Hepatocyte (in vitro differentiated cells): ENCODE measurements around the gene NUP54. TPM values are rescaled to one million over a fixed set of nuclear protein-coding genes. Genes with fewer than 3 reads are reported as not detected.

Experiments used
- DNase-seq: peaks from one replicate; pipeline ENCODE4 v3.0.0-alpha.2; 2016; ENCODE audit warnings: low spot score
- H2AFZ ChIP-seq: fragments of 200-600 bp; sonication (generic); 2 replicates; pipeline ENCODE4 v1.6.0; 2016; ENCODE audit warnings: antibody characterized with exemption, mild to moderate bottlenecking
- H3K27ac ChIP-seq: fragments of 200-600 bp; sonication (generic); 2 replicates; pipeline ENCODE4 v1.5.1; 2016; ENCODE audit warnings: mild to moderate bottlenecking
- H3K27me3 ChIP-seq: fragments of 200-600 bp; sonication (generic); 2 replicates; pipeline ENCODE4 v1.6.1; 2016
- H3K36me3 ChIP-seq: fragments of 200-600 bp; sonication (generic); replicated peaks from 2 replicates; pipeline ENCODE4 v1.5.1; 2016; ENCODE audit warnings: low read depth; ENCODE audit not compliant: insufficient read depth
- H3K4me1 ChIP-seq: fragments of 200-600 bp; sonication (generic); 2 replicates; pipeline ENCODE4 v1.5.1; 2016; ENCODE audit warnings: mild to moderate bottlenecking, moderate library complexity; ENCODE audit not compliant: insufficient read depth
- H3K4me2 ChIP-seq: fragments of 200-600 bp; sonication (generic); 2 replicates; pipeline ENCODE4 v1.6.0; 2016
- H3K4me3 ChIP-seq: fragments of 200-600 bp; sonication (generic); 2 replicates; pipeline ENCODE4 v1.5.1; 2016; ENCODE audit warnings: mild to moderate bottlenecking
- H3K79me2 ChIP-seq: fragments of 200-600 bp; sonication (generic); 2 replicates; pipeline ENCODE4 v1.6.0; 2017; ENCODE audit warnings: mild to moderate bottlenecking
- H3K9me2 ChIP-seq: fragments of 200-600 bp; sonication (generic); replicated peaks from 2 replicates; pipeline ENCODE4 v1.6.0; 2017; ENCODE audit warnings: mild to moderate bottlenecking; ENCODE audit not compliant: insufficient read depth
- H3K9me3 ChIP-seq: fragments of 200-600 bp; sonication (generic); 2 replicates; pipeline ENCODE4 v1.5.1; 2016; ENCODE audit warnings: low read depth, mild to moderate bottlenecking
- H4K20me1 ChIP-seq: fragments of 200-600 bp; sonication (generic); 2 replicates; pipeline ENCODE4 v1.6.0; 2016; ENCODE audit warnings: mild to moderate bottlenecking; ENCODE audit not compliant: insufficient read depth, poor library complexity, severe bottlenecking
- CTCF ChIP-seq: fragments of 200-600 bp; sonication (generic); IDR thresholded peaks from 2 replicates; pipeline ENCODE4 v1.5.1; 2016; ENCODE audit warnings: antibody characterized with exemption, mild to moderate bottlenecking; ENCODE audit not compliant: poor library complexity
- EZH2 ChIP-seq: fragments of 200-600 bp; sonication (generic); IDR thresholded peaks from 2 replicates; pipeline ENCODE4 v1.6.1; 2016; ENCODE audit warnings: antibody characterized with exemption, mild to moderate bottlenecking, borderline replicate concordance
- EZH2phosphoT487 ChIP-seq: fragments of 200-600 bp; sonication (generic); IDR thresholded peaks from one replicate; pipeline ENCODE4 v1.6.1; 2018; ENCODE audit warnings: antibody characterized with exemption, mild to moderate bottlenecking, low read depth, moderate library complexity; ENCODE audit not compliant: unreplicated experiment, severe bottlenecking
- WGBS: methylation state at CpG from one replicate; pipeline ENCODE4 v1.1.6; 2016; ENCODE audit warnings: low lambda C conversion rate; ENCODE audit errors: missing lambda C conversion rate; 5-methylcytosine and 5-hydroxymethylcytosine counted together
- polyA plus RNA-seq: library from polyadenylated mRNA; unstranded; fragments of >200 nt; fragmentation: Nextera tagmentation; extraction: Ambion mirVana; gene quantifications from 2 replicates; pipeline ENCODE4 v1.2.1, GENCODE V29; 2016
- total RNA-seq: library from RNA; depleted of rRNA; stranded (reverse); fragments of >200 nt; gene quantifications from 2 replicates; pipeline ENCODE4 v1.2.3, GENCODE V29; 2014

Gene NUP54
- total and polyA plus RNA-seq, 2 experiments from 2014 or later: 20.6 to 40.9 TPM

GRCh38 chr4:76156635-76157034, 8.4 kb upstream of the NUP54 start:
- no peaks in the 10 kb centered on the region for H3K9me2 ChIP-seq
- no peaks in the 10 kb centered on the region for H3K79me2 ChIP-seq
- H3K4me1 ChIP-seq: no peaks in the 10 kb centered on the region
- H3K27me3 ChIP-seq: no peaks in the 10 kb centered on the region
- H2AFZ ChIP-seq: no peak overlapping the region
- no peak overlapping the region for H3K4me3 ChIP-seq
- H3K36me3 ChIP-seq: no peaks in the 10 kb centered on the region
- H3K9me3 ChIP-seq: no peaks in the 10 kb centered on the region
- no peak overlapping the region for H3K27ac ChIP-seq
- H4K20me1 ChIP-seq: no peaks in the 10 kb centered on the region
- WGBS: 40% methylated on average over 2 of the region's 2 CpGs
- no peak overlapping the region for H3K4me2 ChIP-seq
- no peak for DNase-seq
- TF ChIP-seq EZH2phosphoT487: no peak
- TF ChIP-seq EZH2: no peak
- no peak for TF ChIP-seq CTCF

DNA sequence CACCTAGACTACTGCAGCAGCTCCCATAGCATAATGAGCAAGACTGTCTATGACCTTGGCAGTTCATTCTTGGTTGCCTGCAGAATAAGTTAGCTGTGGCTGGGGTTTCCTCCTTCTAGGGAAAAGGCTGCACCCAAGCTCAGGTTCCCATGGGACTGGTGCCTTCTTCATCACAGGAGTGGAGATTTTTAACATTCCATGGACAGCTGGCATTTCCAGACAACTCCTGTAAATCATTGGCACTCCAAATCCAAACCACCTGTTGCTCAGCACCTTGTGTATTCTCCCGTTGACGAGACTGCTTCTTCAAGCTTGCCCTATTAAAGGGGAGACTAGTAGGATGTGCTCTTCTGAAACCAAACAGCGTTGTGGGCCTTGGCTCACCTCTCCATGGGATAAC, 7.8 kb upstream of the NUP54 start:
- Histone ChIP-seq H2AFZ (no peak overlapping the region), H3K79me2 (no peaks in the 10 kb centered on the region), H3K27ac (no peak overlapping the region), H3K9me2 (no peaks in the 10 kb centered on the region), H3K4me2 (no peak overlapping the region), H3K27me3 (no peaks in the 10 kb centered on the region), H3K36me3 (no peaks in the 10 kb centered on the region), H4K20me1 (no peaks in the 10 kb centered on the region), H3K4me3 (no peak overlapping the region), H3K9me3 (no peaks in the 10 kb centered on the region), H3K4me1 (no peaks in the 10 kb centered on the region)
- WGBS: 86% methylated on average over 3 of the region's 3 CpGs
- DNase-seq: no peak
- TF ChIP-seq EZH2phosphoT487 (no peak), EZH2 (no peak), CTCF (no peak)

GRCh38 chr4:76153356-76153755, 5.2 kb upstream of the NUP54 start:
- H3K27me3 ChIP-seq: no peaks in the 10 kb centered on the region
- no peak for DNase-seq
- H3K27ac ChIP-seq: no peak overlapping the region
- H3K9me3 ChIP-seq: no peaks in the 10 kb centered on the region
- no peaks in the 10 kb centered on the region for H3K36me3 ChIP-seq
- H4K20me1 ChIP-seq: no peaks in the 10 kb centered on the region
- H3K9me2 ChIP-seq: no peaks in the 10 kb centered on the region
- peaks cover 11% of the 10 kb centered on the region for H3K79me2 ChIP-seq
- H3K4me1 ChIP-seq: peaks cover 6% of the 10 kb centered on the region
- no peak overlapping the region for H3K4me2 ChIP-seq
- no peak overlapping the region for H3K4me3 ChIP-seq
- 97% methylated on average over 2 of the region's 2 CpGs for WGBS
- TF ChIP-seq CTCF: no peak
- no peak for TF ChIP-seq EZH2phosphoT487
- no peak for TF ChIP-seq EZH2
- no peak overlapping the region for H2AFZ ChIP-seq
